Cardiac atrium fibroblast (primary cell): ENCODE data around the gene DNAJA4. TPM values are rescaled to one million over a fixed set of nuclear protein-coding genes. Genes with fewer than 3 reads are reported as not detected.

Source experiments
- total RNA-seq: library from RNA; depleted of rRNA; stranded (reverse); fragments of >200 nt; gene quantifications from 2 replicates; pipeline ENCODE4 v1.2.3, GENCODE V29; 2015

The DNAJA4 gene
- total RNA-seq: 2.0 and 2.9 TPM in 2 replicates

DNA sequence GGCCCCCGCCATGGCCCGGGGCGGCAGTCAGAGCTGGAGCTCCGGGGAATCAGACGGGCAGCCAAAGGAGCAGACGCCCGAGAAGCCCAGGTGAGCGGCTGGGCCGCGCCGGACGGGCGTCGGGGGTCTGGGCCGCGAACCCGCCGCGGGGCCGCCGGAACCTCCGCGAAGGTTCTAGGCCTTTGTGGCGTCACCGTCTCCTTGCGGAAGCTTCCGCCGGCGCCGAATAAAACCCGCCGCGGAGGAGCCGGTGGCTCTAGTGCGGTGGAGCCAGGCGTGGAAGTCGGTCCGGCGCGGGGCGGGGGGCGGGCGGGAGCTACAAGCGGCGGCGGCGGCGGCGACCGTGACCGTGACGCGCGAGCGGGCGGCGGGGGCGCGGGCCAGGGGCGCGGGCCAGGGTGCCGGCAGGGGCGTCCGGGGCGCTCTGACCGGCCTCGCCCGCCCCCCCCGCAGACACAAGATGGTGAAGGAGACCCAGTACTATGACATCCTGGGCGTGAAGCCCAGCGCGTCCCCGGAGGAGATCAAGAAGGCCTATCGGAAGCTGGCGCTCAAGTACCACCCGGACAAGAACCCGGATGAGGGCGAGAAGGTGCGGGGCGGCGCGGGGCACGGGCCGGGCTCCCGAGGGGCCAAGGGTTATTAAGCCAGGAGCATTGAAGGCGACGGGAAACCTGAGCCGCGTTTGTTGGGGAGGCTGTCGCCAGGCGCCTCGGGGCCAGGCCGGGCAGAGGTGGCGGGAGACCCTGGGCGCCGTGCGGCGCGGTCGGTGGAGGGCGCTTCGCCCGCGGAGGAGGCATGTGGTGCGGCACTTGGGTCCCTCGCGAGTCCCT lies at the start of gene DNAJA4:
DNAJA4 (plus strand) TSS at position 259 of the 833 bp plus-strand sequence; CDS start at position 461, 202 bp downstream.

DNA sequence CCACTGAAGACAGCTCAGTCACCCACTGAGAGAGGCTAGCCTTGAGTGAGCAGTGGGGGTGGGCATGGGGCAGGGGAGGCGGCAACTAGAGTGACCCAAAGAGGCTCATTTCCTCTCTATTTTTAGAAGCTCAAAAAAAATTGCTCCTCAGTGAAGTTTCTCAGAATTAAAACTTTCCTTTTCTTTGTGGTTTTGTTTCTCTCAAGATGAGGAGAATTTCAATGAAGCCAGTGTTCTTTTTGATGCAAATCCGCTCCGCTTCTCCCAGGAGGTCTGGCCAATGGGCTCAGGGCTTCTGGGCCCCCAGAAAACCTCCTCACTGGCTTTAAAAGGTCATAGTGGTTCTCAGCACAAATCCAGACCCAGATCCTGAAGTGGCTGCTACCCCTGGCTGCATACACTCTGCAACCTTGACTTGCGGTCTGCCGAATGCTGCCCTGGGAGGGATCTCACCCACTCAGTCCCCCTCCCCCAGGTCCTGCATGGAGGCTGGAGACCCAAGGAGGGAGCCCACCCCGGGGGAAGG lies 29.8 kb upstream of the DNAJA4 start, which contains the start of gene ACSBG1:
ACSBG1 (minus strand) TSS at position 51 of the 526 bp plus-strand sequence. CDS start 64 bp downstream, outside the sequence.

DNA sequence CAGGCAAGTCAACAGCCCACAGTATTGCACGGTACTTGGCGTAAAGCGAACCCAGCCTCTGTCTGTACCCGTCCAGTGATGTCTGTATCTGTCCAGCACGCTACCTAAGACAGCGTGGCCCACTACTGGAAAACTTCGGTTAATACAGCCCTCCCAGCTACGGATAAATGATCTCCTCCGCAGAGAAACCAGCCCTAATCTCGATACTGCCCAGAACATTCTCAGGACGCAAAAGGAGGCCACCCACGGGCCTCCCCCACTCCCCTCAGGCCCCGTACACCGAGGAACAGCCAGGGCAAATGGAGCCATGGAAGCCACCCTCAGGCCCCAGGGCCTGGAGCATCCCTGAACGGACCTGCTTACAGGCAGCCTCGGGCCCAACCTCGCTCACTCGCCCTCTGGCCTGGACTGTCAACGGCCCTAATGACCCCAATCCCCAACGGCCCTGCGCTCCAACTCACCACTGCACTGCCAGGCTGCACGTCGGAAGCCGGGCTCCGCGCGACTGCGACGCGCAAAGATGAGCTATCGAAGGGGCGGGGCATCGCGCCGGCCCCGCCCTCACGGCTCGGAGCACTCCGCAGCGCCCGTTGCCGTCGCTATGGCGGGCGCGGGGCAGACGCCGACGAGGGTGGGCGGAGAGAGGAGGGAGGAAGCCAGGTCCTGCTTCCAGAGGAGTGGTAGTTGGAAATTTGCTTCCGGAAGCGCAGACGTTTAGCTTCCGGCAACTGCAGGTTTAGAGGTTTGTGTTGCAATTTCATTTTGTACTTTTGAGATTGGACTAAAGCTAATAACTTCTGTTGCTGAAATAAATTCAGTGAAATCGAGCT lies 35.0 kb downstream of the DNAJA4 start, which contains the start of gene SKIC8:
SKIC8 (minus strand) TSS at position 509 of the 830 bp plus-strand sequence. CDS start 3,923 bp downstream, outside the sequence.

Other genes starting within 250 kb of the DNAJA4 start
- gene TBC1D2B, start 186.9 kb upstream of the DNAJA4 start, total RNA-seq: 29.0 and 35.0 TPM in 2 replicates
- not detected in 2 replicates for gene SH2D7, start 172.0 kb upstream of the DNAJA4 start, total RNA-seq
- 1.6 and 4.5 TPM in 2 replicates for gene CIB2, start 133.1 kb upstream of the DNAJA4 start, total RNA-seq
- gene IDH3A, start 115.2 kb upstream of the DNAJA4 start, total RNA-seq: 64.5 and 85.4 TPM in 2 replicates
- not detected in 2 replicates for gene ACSBG1, start 30.0 kb upstream of the DNAJA4 start, total RNA-seq
- 68.7 and 71.1 TPM in 2 replicates for gene SKIC8, start 35.0 kb downstream of the DNAJA4 start, total RNA-seq
- gene CRABP1, start 75.8 kb downstream of the DNAJA4 start, total RNA-seq: not detected in 2 replicates
- gene IREB2, start 173.7 kb downstream of the DNAJA4 start, total RNA-seq: 11.2 and 28.2 TPM in 2 replicates
- gene HYKK, start 243.0 kb downstream of the DNAJA4 start, total RNA-seq: 1.6 and 1.8 TPM in 2 replicates